Stimulated activated naive B cell treated with anti-CD40 and anti-IgM and Interleukin-4, amounts not matched to agents 10 μg/mL and 1 μg/mL and 100 μg/mL, for 72 hours (primary cell): ENCODE measurements around the gene DNAJC28.
A peak's percentile ranks its signal among the peaks of the same experiment; 100 is the strongest.
"Not testable (repeated sequence)": the region's sequence is repeated elsewhere in the genome, so short reads cannot be mapped to it uniquely, and the experiment has no call there.

ENCODE experiments used
- ATAC-seq, 2 donors: fragments of 150-1000 bp; cut with Tn5 transposase; replicated peaks; 2 replicates each; pipeline ENCODE4 v1.10.0; 2021; ENCODE audit warnings: moderate library complexity in 1 of 2
- DNase-seq: peaks from one replicate; pipeline ENCODE4 v3.0.0; 2021
- H3K27ac Mint-ChIP-seq: one replicate; pipeline ENCODE4 v1.8.0; 2022; ENCODE audit warnings: mild to moderate bottlenecking, mixed read lengths
- H3K27me3 Mint-ChIP-seq, 2 donors: one replicate each; pipeline ENCODE4 v1.8.0; 2022; ENCODE audit warnings: mixed read lengths in 2 of 2
- H3K36me3 Mint-ChIP-seq, 2 donors: one replicate each; pipeline ENCODE4 v1.8.0; 2022; ENCODE audit warnings: mixed read lengths in 2 of 2, mild to moderate bottlenecking in 1 of 2
- H3K4me1 Mint-ChIP-seq, 2 donors: one replicate each; pipeline ENCODE4 v1.8.0; 2022; ENCODE audit warnings: mixed read lengths in 2 of 2, mild to moderate bottlenecking in 1 of 2
- H3K4me3 Mint-ChIP-seq, 2 donors: one replicate each; pipeline ENCODE4 v1.8.0; 2022; ENCODE audit warnings: mild to moderate bottlenecking in 2 of 2, mixed read lengths in 2 of 2, moderate library complexity in 1 of 2
- H3K9me3 Mint-ChIP-seq, 2 donors: one replicate each; pipeline ENCODE4 v1.8.0; 2022; ENCODE audit warnings: mixed read lengths in 2 of 2, mild to moderate bottlenecking in 1 of 2

The DNAJC28 gene, protein sequence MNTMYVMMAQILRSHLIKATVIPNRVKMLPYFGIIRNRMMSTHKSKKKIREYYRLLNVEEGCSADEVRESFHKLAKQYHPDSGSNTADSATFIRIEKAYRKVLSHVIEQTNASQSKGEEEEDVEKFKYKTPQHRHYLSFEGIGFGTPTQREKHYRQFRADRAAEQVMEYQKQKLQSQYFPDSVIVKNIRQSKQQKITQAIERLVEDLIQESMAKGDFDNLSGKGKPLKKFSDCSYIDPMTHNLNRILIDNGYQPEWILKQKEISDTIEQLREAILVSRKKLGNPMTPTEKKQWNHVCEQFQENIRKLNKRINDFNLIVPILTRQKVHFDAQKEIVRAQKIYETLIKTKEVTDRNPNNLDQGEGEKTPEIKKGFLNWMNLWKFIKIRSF

GRCh38 chr21:33491373-33492102, at the start of gene DNAJC28:
DNAJC28 (minus strand) TSS chr21:33491716; CDS start chr21:33489393, 2,323 bp downstream.
- Mint-ChIP-seq H3K27ac (peak within 1 kb of the TSS; percentile 89), H3K36me3 (no peaks in the 10 kb centered on the region), H3K4me3 (peak within 1 kb of the TSS; percentile 83 to 89), H3K9me3 (no peaks in the 10 kb centered on the region), H3K4me1 (peaks cover 6 to 9% of the 10 kb centered on the region in 2 donors), H3K27me3 (peaks cover 0 to 5% of the 10 kb centered on the region in 2 donors)
- ATAC-seq (peak; percentile 97), DNase-seq (peak; percentile 93)

- Mint-ChIP-seq H3K27ac (peak overlapping the region; percentile 100), H3K36me3 (peaks cover 23 to 46% of the 10 kb centered on the region in 2 donors), H3K9me3 (peaks cover 0 to 3% of the 10 kb centered on the region in 2 donors), H3K4me3 (peak overlapping the region; percentile 93 to 98), H3K4me1 (peaks cover 13 to 35% of the 10 kb centered on the region in 2 donors), H3K27me3 (no peaks in the 10 kb centered on the region)
- DNase-seq, result no peak
- ATAC-seq, result no peak
These were observed 49.7 kb upstream of the DNAJC28 start for GRCh38 chr21:33541105-33541711.

GRCh38 chr21:33540711-33541104, 49.2 kb upstream of the DNAJC28 start:
- DNase-seq (no peak), ATAC-seq (no peak)
- H3K9me3 Mint-ChIP-seq, result peaks cover 0 to 3% of the 10 kb centered on the region in 2 donors
- H3K27me3 Mint-ChIP-seq, result no peaks in the 10 kb centered on the region
- H3K4me3 Mint-ChIP-seq, result peak overlapping the region; percentile 93 to 98
- H3K36me3 Mint-ChIP-seq, result peaks cover 22 to 43% of the 10 kb centered on the region in 2 donors
- peaks cover 11 to 30% of the 10 kb centered on the region in 2 donors for H3K4me1 Mint-ChIP-seq
- H3K27ac Mint-ChIP-seq, result peak overlapping the region; percentile 86

DNA sequence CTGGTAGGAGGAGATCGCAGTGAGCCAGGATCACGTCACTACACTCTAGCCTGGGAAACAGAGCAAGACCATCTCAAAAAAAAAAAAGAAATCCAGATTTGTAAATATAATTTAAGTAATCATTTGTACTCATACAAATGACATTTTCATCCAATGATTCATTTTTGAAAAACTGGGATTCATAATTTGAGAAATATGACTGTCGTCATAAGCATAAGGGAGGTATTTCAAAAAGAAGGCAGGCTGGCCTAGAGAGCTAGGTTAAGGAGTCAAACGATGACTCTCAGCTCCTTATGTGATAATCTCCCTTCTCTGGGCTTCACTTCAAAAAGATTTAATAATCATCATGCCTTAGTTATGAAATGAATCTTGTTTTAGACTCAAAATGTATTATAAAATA, 48.1 kb upstream of the DNAJC28 start:
- Mint-ChIP-seq H3K4me1 (peaks cover 11 to 28% of the 10 kb centered on the region in 2 donors), H3K36me3 (peaks cover 22 to 47% of the 10 kb centered on the region in 2 donors), H3K4me3 (no peak overlapping the region), H3K9me3 (peaks cover 0 to 3% of the 10 kb centered on the region in 2 donors), H3K27ac (no peak overlapping the region), H3K27me3 (no peaks in the 10 kb centered on the region)
- DNase-seq (no peak), ATAC-seq (no peak)

GRCh38 chr21:33537212-33537611, 45.7 kb upstream of the DNAJC28 start:
- Mint-ChIP-seq H3K27ac (no peak overlapping the region), H3K4me1 (peaks cover 11 to 22% of the 10 kb centered on the region in 2 donors), H3K4me3 (no peak overlapping the region), H3K9me3 (peaks cover 0 to 3% of the 10 kb centered on the region in 2 donors), H3K36me3 (peaks cover 20 to 41% of the 10 kb centered on the region in 2 donors), H3K27me3 (no peaks in the 10 kb centered on the region)
- DNase-seq (no peak), ATAC-seq (no peak)

DNA sequence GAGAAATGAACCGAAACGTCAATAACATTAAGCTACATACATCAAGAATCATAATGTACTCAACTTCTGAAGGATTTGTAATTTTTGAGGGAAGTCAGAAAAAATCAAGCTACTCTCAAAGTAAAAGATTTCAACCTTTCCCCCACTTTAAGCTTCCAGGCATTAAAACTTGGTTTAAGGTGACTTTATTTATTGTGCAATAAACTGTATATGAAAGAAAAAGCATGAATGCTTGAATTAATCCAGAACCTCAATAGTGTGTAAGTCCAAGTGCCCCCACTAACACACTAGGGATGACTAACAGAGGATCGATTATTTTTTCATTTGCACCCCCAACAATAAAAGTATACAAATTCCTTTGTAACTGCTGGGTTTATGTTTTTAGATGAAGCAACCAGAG, 39.5 kb upstream of the DNAJC28 start:
- H3K9me3 Mint-ChIP-seq, result no peaks in the 10 kb centered on the region
- H3K27ac Mint-ChIP-seq, result no peak overlapping the region
- DNase-seq (no peak), ATAC-seq (no peak)
- H3K27me3 Mint-ChIP-seq, result no peaks in the 10 kb centered on the region
- peaks cover 28 to 46% of the 10 kb centered on the region in 2 donors for H3K36me3 Mint-ChIP-seq
- peaks cover 1 to 11% of the 10 kb centered on the region in 2 donors for H3K4me1 Mint-ChIP-seq
- H3K4me3 Mint-ChIP-seq, result no peak overlapping the region

GRCh38 chr21:33522953-33523349, 31.4 kb upstream of the DNAJC28 start:
- Mint-ChIP-seq H3K4me1 (peaks cover 1 to 12% of the 10 kb centered on the region in 2 donors), H3K36me3 (peaks cover 32 to 36% of the 10 kb centered on the region in 2 donors), H3K9me3 (no peaks in the 10 kb centered on the region), H3K27me3 (no peaks in the 10 kb centered on the region), H3K4me3 (no peak overlapping the region), H3K27ac (no peak overlapping the region)
- ATAC-seq, result no peak
- no peak for DNase-seq

DNA sequence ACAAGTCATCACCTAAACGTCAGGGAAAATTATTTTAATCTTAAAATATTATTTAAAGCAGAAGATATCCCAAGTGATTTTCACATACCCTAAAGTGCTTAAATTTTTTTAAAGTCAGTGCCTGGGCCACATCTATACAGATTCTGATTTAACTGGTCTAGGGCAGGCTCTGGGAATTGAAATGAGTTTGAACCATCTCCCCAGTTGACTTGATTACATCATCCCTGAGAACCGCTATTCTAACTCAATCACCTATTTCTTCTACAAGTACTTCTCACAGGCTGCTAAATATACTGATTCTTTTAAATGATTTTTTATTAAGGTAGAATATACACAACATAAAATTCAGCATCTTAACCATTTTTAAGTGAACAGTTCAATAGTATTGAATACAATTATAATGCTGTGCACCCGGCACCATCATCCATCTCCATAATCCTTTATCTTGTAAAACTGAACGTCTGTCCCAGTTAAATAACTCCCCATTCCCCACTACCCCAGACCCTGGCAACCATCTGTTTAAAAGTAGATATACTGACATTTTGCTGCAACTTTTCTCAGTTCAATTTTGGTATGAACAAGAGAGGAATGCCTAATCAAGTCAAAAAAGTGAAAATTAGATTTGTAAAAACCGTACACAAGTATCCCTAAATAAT, 30.9 kb upstream of the DNAJC28 start:
- no peak for DNase-seq
- Mint-ChIP-seq H3K4me3 (no peak overlapping the region), H3K4me1 (peaks cover 1 to 12% of the 10 kb centered on the region in 2 donors), H3K27ac (no peak overlapping the region), H3K27me3 (no peaks in the 10 kb centered on the region), H3K36me3 (peaks cover 31 to 35% of the 10 kb centered on the region in 2 donors), H3K9me3 (no peaks in the 10 kb centered on the region)
- no peak for ATAC-seq

DNA sequence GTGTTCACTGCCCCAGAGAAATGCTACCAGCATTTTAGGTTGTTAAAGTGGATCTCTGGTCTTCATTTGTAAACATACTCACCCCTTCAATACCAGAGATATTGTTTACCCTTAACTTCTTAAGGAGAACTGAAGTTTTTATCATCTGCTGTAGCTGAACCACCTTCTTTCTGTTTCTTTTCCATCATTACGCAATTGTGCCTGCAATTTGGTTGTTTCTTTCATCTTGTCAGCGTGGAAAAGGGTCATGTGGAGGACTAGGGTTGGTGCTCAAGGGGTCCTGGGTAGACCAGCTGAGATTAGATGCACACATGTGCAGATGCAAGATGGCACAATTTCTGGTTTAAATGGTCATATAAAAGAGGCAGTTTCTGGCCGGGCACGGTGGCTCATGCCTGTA, 27.4 kb upstream of the DNAJC28 start:
- ATAC-seq (no peak), DNase-seq (no peak)
- H3K27me3 Mint-ChIP-seq, result no peaks in the 10 kb centered on the region
- H3K27ac Mint-ChIP-seq, result peak overlapping the region; percentile 47
- peaks cover 40 to 42% of the 10 kb centered on the region in 2 donors for H3K36me3 Mint-ChIP-seq
- no peak overlapping the region for H3K4me3 Mint-ChIP-seq
- H3K4me1 Mint-ChIP-seq, result peaks cover 0 to 5% of the 10 kb centered on the region in 2 donors
- H3K9me3 Mint-ChIP-seq, result no peaks in the 10 kb centered on the region

- no peak overlapping the region for H3K27ac Mint-ChIP-seq
- peaks cover 47 to 52% of the 10 kb centered on the region in 2 donors for H3K36me3 Mint-ChIP-seq
- no peaks in the 10 kb centered on the region for H3K9me3 Mint-ChIP-seq
- no peak for ATAC-seq
- no peak overlapping the region for H3K4me3 Mint-ChIP-seq
- no peaks in the 10 kb centered on the region for H3K27me3 Mint-ChIP-seq
- peaks cover 0 to 5% of the 10 kb centered on the region in 2 donors for H3K4me1 Mint-ChIP-seq
- DNase-seq, result no peak
These were observed 22.7 kb upstream of the DNAJC28 start for GRCh38 chr21:33514229-33514628.

DNA sequence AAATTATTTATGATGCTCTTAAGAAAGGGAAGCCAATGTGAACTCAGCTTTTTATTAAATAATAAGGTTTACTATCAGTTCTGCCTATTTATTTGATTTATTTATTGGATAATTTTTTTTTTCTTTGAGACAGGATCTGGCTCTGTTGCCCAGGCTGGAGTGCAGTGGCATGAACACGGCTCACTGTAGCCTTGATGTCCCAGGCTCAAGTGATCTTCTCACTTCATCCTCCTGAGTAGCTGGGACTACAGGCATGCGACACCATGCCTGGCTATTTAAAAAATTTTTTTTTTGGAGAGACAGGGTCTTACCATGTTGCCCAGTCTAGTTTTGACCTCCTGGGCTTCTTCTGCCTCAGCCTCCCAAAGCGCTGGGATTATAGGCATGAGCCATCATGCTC, 21.0 kb upstream of the DNAJC28 start:
- no peaks in the 10 kb centered on the region for H3K27me3 Mint-ChIP-seq
- H3K4me1 Mint-ChIP-seq, result peaks cover 0 to 5% of the 10 kb centered on the region in 2 donors
- H3K9me3 Mint-ChIP-seq, result no peaks in the 10 kb centered on the region
- no peak overlapping the region for H3K4me3 Mint-ChIP-seq
- ATAC-seq (no peak), DNase-seq (no peak)
- no peak overlapping the region for H3K27ac Mint-ChIP-seq
- H3K36me3 Mint-ChIP-seq, result peaks cover 47 to 56% of the 10 kb centered on the region in 2 donors

DNA sequence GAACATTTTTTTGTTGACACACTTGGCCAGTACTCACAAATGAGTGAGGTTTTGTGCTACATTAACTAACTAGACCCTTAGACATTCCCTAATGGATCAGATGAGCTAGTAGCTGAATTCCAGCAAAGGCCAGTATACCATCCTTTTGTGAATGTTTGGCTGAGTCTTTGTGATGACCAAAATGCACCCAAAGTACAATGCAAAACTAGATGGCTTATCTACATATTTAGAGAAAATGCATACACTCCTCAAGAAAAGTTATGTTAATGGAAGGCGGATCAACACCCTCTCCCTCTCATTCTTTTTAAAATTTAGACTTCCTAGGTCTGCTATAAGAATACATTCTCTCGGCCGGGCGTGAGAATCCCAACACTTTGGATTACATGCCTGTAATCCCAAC, 20.1 kb upstream of the DNAJC28 start:
- H3K27me3 Mint-ChIP-seq, result no peaks in the 10 kb centered on the region
- H3K4me1 Mint-ChIP-seq, result peaks cover 0 to 5% of the 10 kb centered on the region in 2 donors
- no peak for DNase-seq
- no peak overlapping the region for H3K4me3 Mint-ChIP-seq
- peaks cover 46 to 56% of the 10 kb centered on the region in 2 donors for H3K36me3 Mint-ChIP-seq
- H3K27ac Mint-ChIP-seq, result no peak overlapping the region
- no peak for ATAC-seq
- H3K9me3 Mint-ChIP-seq, result peaks cover 0 to 3% of the 10 kb centered on the region in 2 donors

DNA sequence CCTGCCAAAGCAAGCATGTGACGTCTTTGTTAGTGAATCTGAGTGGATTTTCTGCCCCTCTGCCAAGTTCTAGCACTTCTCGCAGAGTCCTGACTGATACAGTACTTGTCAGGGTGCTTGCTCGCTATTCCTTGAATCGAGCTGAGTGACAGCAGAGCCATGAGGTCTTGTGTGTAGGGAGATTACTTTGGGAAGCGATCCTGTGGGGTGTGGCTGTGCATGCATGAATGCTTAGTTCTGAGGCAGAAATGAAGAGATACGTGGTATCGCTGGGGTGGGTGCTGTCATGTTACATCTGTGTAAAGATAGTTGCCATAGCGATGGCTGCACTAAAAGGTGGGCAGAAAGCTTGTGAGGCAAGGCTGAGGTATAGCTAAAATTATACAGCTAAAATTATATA, 19.3 kb upstream of the DNAJC28 start:
- H3K36me3 Mint-ChIP-seq, result peaks cover 45 to 55% of the 10 kb centered on the region in 2 donors
- H3K4me3 Mint-ChIP-seq, result no peak overlapping the region
- no peak for ATAC-seq
- H3K4me1 Mint-ChIP-seq, result peaks cover 0 to 2% of the 10 kb centered on the region in 2 donors
- H3K9me3 Mint-ChIP-seq, result peaks cover 0 to 3% of the 10 kb centered on the region in 2 donors
- DNase-seq, result no peak
- no peak overlapping the region for H3K27ac Mint-ChIP-seq
- no peaks in the 10 kb centered on the region for H3K27me3 Mint-ChIP-seq

DNA sequence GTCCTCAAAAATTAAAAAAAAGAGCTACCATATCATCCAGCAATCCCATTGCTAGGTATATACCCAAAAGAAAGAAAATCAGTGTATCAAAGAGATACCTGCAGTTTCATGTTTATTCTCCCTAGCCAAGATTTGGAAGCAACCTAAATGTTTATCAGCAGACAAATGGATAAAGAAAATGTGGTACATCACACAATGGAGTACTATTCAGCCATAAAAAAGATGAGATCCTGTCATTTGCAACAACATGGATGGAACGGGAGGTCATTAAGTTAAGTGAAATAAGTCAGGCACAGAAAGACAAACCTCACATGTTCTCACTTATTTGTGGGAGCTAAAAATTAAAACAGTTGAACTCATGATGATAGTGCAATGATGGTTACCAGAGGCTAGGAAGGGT, 15.5 kb upstream of the DNAJC28 start:
- H3K27me3 Mint-ChIP-seq, H3K9me3 Mint-ChIP-seq, H3K27ac Mint-ChIP-seq, H3K4me1 Mint-ChIP-seq, DNase-seq, ATAC-seq, H3K4me3 Mint-ChIP-seq: not testable (repeated sequence)
- H3K36me3 Mint-ChIP-seq, result peaks cover 40 to 62% of the 10 kb centered on the region in 2 donors
